HCT116 (cell line): ENCODE results near the gene NFS1. TPM values are rescaled to one million over a fixed set of nuclear protein-coding genes. Genes with fewer than 3 reads are reported as not detected.

Source experiments
- ATAC-seq: fragments of 200-7000 bp; cut with Tn5 transposase; 2 replicates; pipeline ENCODE4 v1.9.1; 2020; ENCODE audit warnings: mild to moderate bottlenecking, moderate library complexity
- BruUV-seq: library from RNA; stranded (reverse); fragments of 400-500 nt; replicated peaks from 2 replicates; lab custom pipeline; 2021; lab: Mats Ljungman, UMichigan
- CTCF ChIA-PET: fragments of 300-600 bp; sonication (Branson Sonifier 250); formaldehyde crosslinking; loops from one replicate; lab custom pipeline; 2021; ENCODE audit warnings: antibody characterized with exemption; lab: Charles Lee
- POLR2A ChIA-PET: fragments of 300-600, 350-600 bp; sonication (Branson Sonifier 250); formaldehyde crosslinking; loops from one replicate; lab custom pipeline; 2021; ENCODE audit warnings: antibody characterized with exemption; lab: Charles Lee
- RAD21 ChIA-PET, 2 experiments: fragments of 300-600 bp; sonication (Branson Sonifier 250); formaldehyde crosslinking; loops; one replicate each; lab custom pipeline; 2023; ENCODE audit warnings: low total read pairs in 2 of 2; ENCODE audit not compliant: uncharacterized antibody in 2 of 2, unreplicated experiment in 2 of 2, low non-redundant PET in 1 of 2; lab: Charles Lee
- DNase-seq: peaks from one replicate; pipeline ENCODE4 v3.0.0-alpha.2; 2010; ENCODE audit warnings: low read depth, low spot score
- H2AFZ ChIP-seq: fragments of 200-600 bp; shearing (Covaris generic), sonication (generic); 2 replicates; pipeline ENCODE4 v1.6.1; 2017; ENCODE audit warnings: low read depth, mixed run types, mixed read lengths, antibody characterized with exemption, low read length; ENCODE audit not compliant: poor library complexity, severe bottlenecking
- H3K27ac ChIP-seq: 2 replicates; pipeline ENCODE4 v1.5.1; 2012; ENCODE audit warnings: low read depth, low read length
- H3K27me3 ChIP-seq: fragments of 200-600 bp; sonication (generic); 2 replicates; pipeline ENCODE4 v1.6.1; 2016; ENCODE audit warnings: mixed run types, low read length, mixed read lengths; ENCODE audit not compliant: insufficient read depth
- H3K36me3 ChIP-seq, 2 experiments: fragments of 200-500 bp in 1 of 2; fragments of 200-600 bp in 1 of 2; sonication (Bioruptor generic) in 1 of 2; sonication (generic) in 1 of 2; 2 replicates each; pipeline versions ENCODE4 v1.5.1 to v1.6.1; 2014 to 2016; ENCODE audit warnings: low read length in 2 of 2, inconsistent platforms in 1 of 2, mixed read lengths in 1 of 2, mixed run types in 1 of 2; ENCODE audit not compliant: insufficient read depth in 2 of 2, control insufficient read depth in 1 of 2
- H3K4me1 ChIP-seq, 2 experiments: fragments of 200-600 bp in 1 of 2; sonication (generic) in 1 of 2; 2 replicates each; pipeline versions ENCODE4 v1.5.1 to v1.6.1; 2012 to 2017; ENCODE audit warnings: low read length in 2 of 2, inconsistent platforms in 1 of 2, mild to moderate bottlenecking in 1 of 2, mixed read lengths in 1 of 2, mixed run types in 1 of 2, moderate library complexity in 1 of 2; ENCODE audit not compliant: insufficient read depth in 2 of 2, control insufficient read depth in 1 of 2
- H3K4me2 ChIP-seq: fragments of 200-600 bp; sonication (generic); 2 replicates; pipeline ENCODE4 v1.6.1; 2017; ENCODE audit warnings: mixed run types, low read length, mixed read lengths
- H3K4me3 ChIP-seq, 2 experiments: fragments of 200-600 bp in 1 of 2; sonication (generic) in 1 of 2; replicated peaks in 1 of 2; 2 replicates each; pipeline ENCODE4 v1.5.1; 2011 to 2016; ENCODE audit warnings: low read length in 2 of 2, control low read depth in 1 of 2, low read depth in 1 of 2, mild to moderate bottlenecking in 1 of 2, mixed read lengths in 1 of 2, mixed run types in 1 of 2
- H3K79me2 ChIP-seq: fragments of 200-600 bp; sonication (generic); 2 replicates; pipeline ENCODE4 v1.6.1; 2017; ENCODE audit warnings: mild to moderate bottlenecking, mixed run types, low read length, moderate library complexity, mixed read lengths; ENCODE audit not compliant: insufficient read depth
- H3K9ac ChIP-seq: fragments of 200-600 bp; sonication (generic); 2 replicates; pipeline ENCODE4 v1.6.1; 2016; ENCODE audit warnings: low read length, mixed read lengths
- H3K9me2 ChIP-seq: fragments of 200-600 bp; sonication (generic), shearing (Covaris generic); 2 replicates; pipeline ENCODE4 v1.6.1; 2017; ENCODE audit warnings: mixed run types, mild to moderate bottlenecking, moderate library complexity; ENCODE audit not compliant: insufficient read depth
- H3K9me3 ChIP-seq, 2 experiments: fragments of 200-500 bp in 1 of 2; fragments of 200-600 bp in 1 of 2; sonication (Bioruptor generic) in 1 of 2; sonication (generic) in 1 of 2; 2 replicates each; pipeline ENCODE4 v1.6.1; 2014 to 2017; ENCODE audit warnings: low read length in 2 of 2, mixed read lengths in 2 of 2, inconsistent platforms in 1 of 2, low read depth in 1 of 2, mild to moderate bottlenecking in 1 of 2, mixed run types in 1 of 2, moderate library complexity in 1 of 2; ENCODE audit not compliant: control insufficient read depth in 1 of 2, insufficient read depth in 1 of 2
- H4K20me1 ChIP-seq: fragments of 200-600 bp; sonication (generic), shearing (Covaris generic); 2 replicates; pipeline ENCODE4 v1.6.1; 2017; ENCODE audit warnings: mixed run types, mild to moderate bottlenecking, moderate library complexity; ENCODE audit not compliant: insufficient read depth
- EZH2 ChIP-seq: fragments of 200-600 bp; sonication (generic); IDR thresholded peaks from 2 replicates; pipeline ENCODE4 v1.6.1; 2017; ENCODE audit warnings: antibody characterized with exemption, mixed run types
- EZH2phosphoT487 ChIP-seq: fragments of 200-600 bp; IDR thresholded peaks from 2 replicates; pipeline ENCODE4 v1.6.1; 2018; ENCODE audit warnings: antibody characterized with exemption, borderline replicate concordance
- FOSL1 ChIP-seq: IDR thresholded peaks from 2 replicates; pipeline ENCODE4 v1.6.1; 2012; ENCODE audit warnings: low read depth
- JUND ChIP-seq: IDR thresholded peaks from 2 replicates; pipeline ENCODE4 v1.6.1; 2012
- POLR2A ChIP-seq: IDR thresholded peaks from 2 replicates; pipeline ENCODE4 v1.7.0; 2011; ENCODE audit warnings: borderline replicate concordance; ENCODE audit not compliant: insufficient read depth, insufficient read length; ENCODE audit errors: extremely low read depth
- SP1 ChIP-seq: IDR thresholded peaks from 2 replicates; pipeline ENCODE4 v1.6.1; 2012; ENCODE audit warnings: low read depth
- intact Hi-C: fragments of 100-400 bp; cut with micrococcal nuclease; formaldehyde crosslinking; loops from 2 replicates; pipeline ENCODE4 v1.10.0; 2022
- total RNA-seq: library from RNA; stranded (reverse); gene quantifications from one replicate; pipeline ENCODE4 v1.2.1, GENCODE V29; 2021; ENCODE audit not compliant: unreplicated experiment
- TF ChIP-seq, protein P1 (sequence below): IDR thresholded peaks from 2 replicates; pipeline ENCODE4 v1.6.1; 2012; ENCODE audit warnings: low read depth
- TF ChIP-seq, protein P2 (sequence below): IDR thresholded peaks from 2 replicates; pipeline ENCODE4 v1.6.1; 2012

Gene NFS1
- total RNA-seq, 1 experiment from 2014 or later, result 33.9 TPM

- ATAC-seq (no peak), DNase-seq (no peak)
- Histone ChIP-seq H3K4me3 (peak overlapping the region; percentile 95), H3K27me3 (no peaks in the 10 kb centered on the region), H3K36me3 (peaks cover 13% of the 10 kb centered on the region in 2 experiments; a peak in 3 of 4 replicates), H3K27ac (peak overlapping the region; percentile 83; the same call in 1 of the 2 replicates), H3K9me2 (no peaks in the 10 kb centered on the region), H3K79me2 (peaks cover 40% of the 10 kb centered on the region), H2AFZ (no peak overlapping the region), H3K4me1 (peaks cover 10 to 26% of the 10 kb centered on the region in 2 experiments), H4K20me1 (no peaks in the 10 kb centered on the region), H3K4me2 (peak overlapping the region; percentile 94), H3K9ac (peak overlapping the region; percentile 93), H3K9me3 (no peaks in the 10 kb centered on the region)
- ChIA-PET CTCF (no interaction called here), RAD21 (no interaction called here), POLR2A (no interaction called here)
- TF ChIP-seq EZH2phosphoT487 (no peak), SP1 (no peak), FOSL1 (no peak), EZH2 (no peak), JUND (no peak), POLR2A (no peak)
- TF ChIP-seq, protein P1, sequence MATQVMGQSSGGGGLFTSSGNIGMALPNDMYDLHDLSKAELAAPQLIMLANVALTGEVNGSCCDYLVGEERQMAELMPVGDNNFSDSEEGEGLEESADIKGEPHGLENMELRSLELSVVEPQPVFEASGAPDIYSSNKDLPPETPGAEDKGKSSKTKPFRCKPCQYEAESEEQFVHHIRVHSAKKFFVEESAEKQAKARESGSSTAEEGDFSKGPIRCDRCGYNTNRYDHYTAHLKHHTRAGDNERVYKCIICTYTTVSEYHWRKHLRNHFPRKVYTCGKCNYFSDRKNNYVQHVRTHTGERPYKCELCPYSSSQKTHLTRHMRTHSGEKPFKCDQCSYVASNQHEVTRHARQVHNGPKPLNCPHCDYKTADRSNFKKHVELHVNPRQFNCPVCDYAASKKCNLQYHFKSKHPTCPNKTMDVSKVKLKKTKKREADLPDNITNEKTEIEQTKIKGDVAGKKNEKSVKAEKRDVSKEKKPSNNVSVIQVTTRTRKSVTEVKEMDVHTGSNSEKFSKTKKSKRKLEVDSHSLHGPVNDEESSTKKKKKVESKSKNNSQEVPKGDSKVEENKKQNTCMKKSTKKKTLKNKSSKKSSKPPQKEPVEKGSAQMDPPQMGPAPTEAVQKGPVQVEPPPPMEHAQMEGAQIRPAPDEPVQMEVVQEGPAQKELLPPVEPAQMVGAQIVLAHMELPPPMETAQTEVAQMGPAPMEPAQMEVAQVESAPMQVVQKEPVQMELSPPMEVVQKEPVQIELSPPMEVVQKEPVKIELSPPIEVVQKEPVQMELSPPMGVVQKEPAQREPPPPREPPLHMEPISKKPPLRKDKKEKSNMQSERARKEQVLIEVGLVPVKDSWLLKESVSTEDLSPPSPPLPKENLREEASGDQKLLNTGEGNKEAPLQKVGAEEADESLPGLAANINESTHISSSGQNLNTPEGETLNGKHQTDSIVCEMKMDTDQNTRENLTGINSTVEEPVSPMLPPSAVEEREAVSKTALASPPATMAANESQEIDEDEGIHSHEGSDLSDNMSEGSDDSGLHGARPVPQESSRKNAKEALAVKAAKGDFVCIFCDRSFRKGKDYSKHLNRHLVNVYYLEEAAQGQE, result no peak
- TF ChIP-seq, protein P2, sequence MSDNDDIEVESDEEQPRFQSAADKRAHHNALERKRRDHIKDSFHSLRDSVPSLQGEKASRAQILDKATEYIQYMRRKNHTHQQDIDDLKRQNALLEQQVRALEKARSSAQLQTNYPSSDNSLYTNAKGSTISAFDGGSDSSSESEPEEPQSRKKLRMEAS, result no peak
- intact Hi-C loops, result no loop called here
- BruUV-seq, result no TSS peak
These were observed 1.4 kb downstream of the NFS1 start for GRCh38 chr20:35697696-35698297.
